DND-41 (cell line): Measurements from ENCODE around the gene NDUFC1.

Experiments used
- ATAC-seq: fragments of 200-7000 bp; cut with Tn5 transposase; 3 replicates; pipeline ENCODE4 v1.9.1; 2021; ENCODE audit warnings: low read depth; ENCODE audit not compliant: insufficient read depth
- DNase-seq: peaks from one replicate; pipeline ENCODE4 v3.0.0-alpha.2; 2020
- H2AFZ ChIP-seq: 2 replicates; pipeline ENCODE4 v1.6.0; 2012; ENCODE audit warnings: low read depth, low read length
- H3K27ac ChIP-seq: 2 replicates; pipeline ENCODE4 v1.5.1; 2012; ENCODE audit warnings: low read length, inconsistent platforms
- H3K27me3 ChIP-seq: fragments of 200-600 bp; sonication (generic); 2 replicates; pipeline ENCODE4 v1.6.0; 2012; ENCODE audit warnings: low read length, mild to moderate bottlenecking, inconsistent platforms; ENCODE audit not compliant: insufficient read depth, poor library complexity
- H3K36me3 ChIP-seq: 2 replicates; pipeline ENCODE4 v1.5.1; 2012; ENCODE audit warnings: low read length, inconsistent platforms; ENCODE audit not compliant: insufficient read depth
- H3K4me1 ChIP-seq: 2 replicates; pipeline ENCODE4 v1.5.1; 2012; ENCODE audit warnings: mild to moderate bottlenecking, low read length; ENCODE audit not compliant: insufficient read depth
- H3K4me2 ChIP-seq: 2 replicates; pipeline ENCODE4 v1.6.0; 2012; ENCODE audit warnings: mild to moderate bottlenecking, moderate library complexity, low read length, inconsistent platforms; ENCODE audit not compliant: insufficient read depth
- H3K4me3 ChIP-seq, 2 experiments: fragments of 200-600 bp in 1 of 2; shearing (Covaris generic) in 1 of 2; 2 replicates each; pipeline ENCODE4 v1.5.1; 2012 to 2016; ENCODE audit warnings: inconsistent platforms in 2 of 2, low read length in 2 of 2, mild to moderate bottlenecking in 2 of 2, low read depth in 1 of 2, moderate library complexity in 1 of 2
- H3K79me2 ChIP-seq: 2 replicates; pipeline ENCODE4 v1.6.0; 2012; ENCODE audit warnings: low read length, inconsistent platforms; ENCODE audit not compliant: insufficient read depth
- H3K9ac ChIP-seq: 2 replicates; pipeline ENCODE4 v1.6.0; 2012; ENCODE audit warnings: low read depth, mild to moderate bottlenecking, inconsistent platforms, low read length, moderate library complexity
- H3K9me3 ChIP-seq: 2 replicates; pipeline ENCODE4 v1.5.1; 2012; ENCODE audit warnings: low read length, moderate library complexity, mild to moderate bottlenecking, inconsistent platforms; ENCODE audit not compliant: insufficient read depth, severe bottlenecking
- H4K20me1 ChIP-seq: 2 replicates; pipeline ENCODE4 v1.6.0; 2012; ENCODE audit warnings: low read length; ENCODE audit not compliant: insufficient read depth
- CTCF ChIP-seq: IDR thresholded peaks from 2 replicates; pipeline ENCODE4 v1.5.1; 2012; ENCODE audit warnings: borderline replicate concordance, low read length, moderate library complexity, mild to moderate bottlenecking; ENCODE audit not compliant: poor library complexity, severe bottlenecking; ENCODE audit errors: extremely low read depth
- EZH2 ChIP-seq: IDR thresholded peaks from 3 replicates; pipeline ENCODE4 v1.6.1; 2012; ENCODE audit warnings: borderline replicate concordance, low read depth, mild to moderate bottlenecking, moderate library complexity, low read length, inconsistent platforms; ENCODE audit not compliant: severe bottlenecking

Gene NDUFC1

GRCh38 chr4:139282065-139282720, 20.1 kb downstream of the NDUFC1 start:
- H3K79me2 ChIP-seq: no peaks in the 10 kb centered on the region
- no peaks in the 10 kb centered on the region for H3K27me3 ChIP-seq
- H3K36me3 ChIP-seq: no peaks in the 10 kb centered on the region
- no peak overlapping the region for H3K27ac ChIP-seq
- no peak overlapping the region for H3K4me3 ChIP-seq
- no peak for DNase-seq
- ATAC-seq: no peak
- no peak overlapping the region for H2AFZ ChIP-seq
- H3K9me3 ChIP-seq: no peaks in the 10 kb centered on the region
- H3K4me1 ChIP-seq: no peaks in the 10 kb centered on the region
- no peaks in the 10 kb centered on the region for H4K20me1 ChIP-seq
- no peak for TF ChIP-seq EZH2
- TF ChIP-seq CTCF: no peak
- no peak overlapping the region for H3K9ac ChIP-seq
- no peak overlapping the region for H3K4me2 ChIP-seq

- no peaks in the 10 kb centered on the region for H3K36me3 ChIP-seq
- DNase-seq (no peak), ATAC-seq (no peak)
- H3K27me3 ChIP-seq: no peaks in the 10 kb centered on the region
- H3K4me1 ChIP-seq: no peaks in the 10 kb centered on the region
- H3K9ac ChIP-seq: no peak within 1 kb of the TSS
- no peak within 1 kb of the TSS for H2AFZ ChIP-seq
- no peak within 1 kb of the TSS for H3K27ac ChIP-seq
- H3K4me2 ChIP-seq: no peak within 1 kb of the TSS
- H4K20me1 ChIP-seq: no peaks in the 10 kb centered on the region
- H3K79me2 ChIP-seq: no peaks in the 10 kb centered on the region
- no peaks in the 10 kb centered on the region for H3K9me3 ChIP-seq
- H3K4me3 ChIP-seq: no peak within 1 kb of the TSS
- TF ChIP-seq CTCF (no peak), EZH2 (no peak)
Observed at GRCh38 chr4:139279760-139280620, 22.3 kb downstream of the NDUFC1 start, which contains the start of gene MGARP. TSS of gene MGARP (minus strand) at chr4:139280225. CDS start at chr4:139280158, 67 bp downstream.

GRCh38 chr4:139278912-139279759, 23.1 kb downstream of the NDUFC1 start:
- Histone ChIP-seq H3K4me2 (no peak overlapping the region), H3K4me3 (no peak overlapping the region), H3K9ac (no peak overlapping the region), H4K20me1 (no peaks in the 10 kb centered on the region), H2AFZ (no peak overlapping the region), H3K27ac (no peak overlapping the region), H3K9me3 (no peaks in the 10 kb centered on the region), H3K79me2 (no peaks in the 10 kb centered on the region), H3K27me3 (no peaks in the 10 kb centered on the region), H3K36me3 (no peaks in the 10 kb centered on the region), H3K4me1 (no peaks in the 10 kb centered on the region)
- ATAC-seq: no peak
- DNase-seq: no peak
- TF ChIP-seq EZH2 (no peak), CTCF (no peak)
